Lung microvascular endothelial cell (primary cell): Measurements from ENCODE around the gene DDX11. TPM values are rescaled to one million over a fixed set of nuclear protein-coding genes. Genes with fewer than 3 reads are reported as not detected.
"Not testable (repeated sequence)": the region's sequence is repeated elsewhere in the genome, so short reads cannot be mapped to it uniquely, and the experiment has no call there.

ENCODE experiments used
- DNase-seq, 2 donors: peaks; one replicate each; pipeline versions ENCODE4 v3.0.0 to v3.0.0-alpha.2; 2010; ENCODE audit warnings: low read depth in 2 of 2
- total RNA-seq: library from RNA; depleted of rRNA; stranded (reverse); fragments of >200 nt; gene quantifications from 2 replicates; pipeline ENCODE4 v1.2.1, GENCODE V29; 2014

Gene DDX11
- total RNA-seq, 1 donor from 2014 or later: 8.9 TPM

DNA sequence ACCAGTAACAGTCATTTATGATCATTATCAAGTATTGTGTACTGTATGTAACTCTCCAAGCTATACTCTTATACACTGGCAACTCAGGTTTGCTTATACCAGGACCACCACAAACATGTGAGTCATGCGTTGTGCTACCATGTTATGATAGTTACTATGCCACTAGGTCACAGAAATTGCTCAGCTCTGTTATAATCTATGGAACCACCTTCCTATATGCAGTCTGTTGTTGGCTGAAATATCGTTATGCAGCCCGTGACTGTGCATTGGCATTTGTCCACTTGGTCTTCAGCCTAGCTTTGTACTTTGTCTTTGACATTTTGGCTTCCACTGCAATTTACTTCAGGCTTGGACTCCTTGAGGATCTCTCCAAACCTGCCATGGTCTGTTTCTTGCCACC lies 7.5 kb upstream of the DDX11 start:
- DNase-seq: peak in 1 of 2 donors; percentile 58

DNA sequence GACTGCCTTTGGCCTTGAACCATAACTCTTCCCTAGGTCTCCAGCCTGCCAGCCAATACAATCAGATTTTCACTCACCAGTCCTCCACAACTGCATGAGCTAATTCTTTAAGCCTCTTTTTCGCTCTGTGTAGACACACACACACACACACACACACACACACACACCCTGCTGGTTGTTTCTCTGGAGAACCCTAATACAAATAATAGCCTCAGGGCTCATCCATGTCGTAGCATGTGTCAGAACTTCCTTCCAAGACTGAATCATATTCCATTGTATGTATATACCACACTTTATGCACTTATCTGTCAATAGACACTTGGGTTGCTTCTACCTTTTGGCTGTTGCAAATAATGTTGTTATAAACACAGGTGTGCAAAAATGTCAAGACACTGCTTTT lies 6.0 kb upstream of the DDX11 start:
- DNase-seq: not testable (repeated sequence)

DNA sequence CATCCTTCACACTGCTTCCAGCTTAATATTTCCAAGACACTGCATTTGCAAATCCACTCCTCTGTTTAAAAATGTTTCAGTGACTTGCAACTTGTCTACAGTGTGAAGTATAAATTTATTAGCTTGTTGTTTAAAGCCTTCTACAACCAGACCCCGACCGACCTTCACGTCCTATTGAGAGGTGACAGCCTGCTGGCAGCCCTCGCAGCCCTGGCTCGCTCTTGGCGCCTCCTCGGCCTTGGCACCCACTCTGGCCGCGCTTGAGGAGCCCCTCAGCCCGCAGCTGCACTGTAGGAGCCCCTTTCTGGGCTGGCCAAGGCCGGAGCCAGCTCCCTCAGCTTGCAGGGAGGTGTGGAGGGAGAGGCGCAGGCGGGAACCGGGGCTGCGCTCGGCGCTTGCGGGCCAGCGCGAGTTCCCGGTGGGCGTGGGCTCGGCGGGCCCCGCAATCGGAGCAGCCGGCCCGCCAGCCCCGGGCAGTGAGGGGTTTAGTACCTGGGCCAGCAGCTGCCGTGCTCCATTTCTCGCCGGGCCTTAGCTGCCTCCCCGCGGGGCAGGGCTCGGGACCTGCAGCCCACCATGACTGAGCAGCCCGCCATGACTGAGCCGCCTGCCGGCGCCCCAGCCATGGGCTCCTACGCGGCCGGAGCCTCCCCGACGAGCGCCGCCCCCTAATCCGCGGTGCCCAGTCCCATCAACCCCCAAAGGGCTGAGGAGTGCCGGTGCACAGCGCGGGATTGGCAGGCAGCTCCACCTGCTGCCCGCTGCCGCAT lies 2.5 kb upstream of the DDX11 start:
- not testable (repeated sequence) for DNase-seq

DNA sequence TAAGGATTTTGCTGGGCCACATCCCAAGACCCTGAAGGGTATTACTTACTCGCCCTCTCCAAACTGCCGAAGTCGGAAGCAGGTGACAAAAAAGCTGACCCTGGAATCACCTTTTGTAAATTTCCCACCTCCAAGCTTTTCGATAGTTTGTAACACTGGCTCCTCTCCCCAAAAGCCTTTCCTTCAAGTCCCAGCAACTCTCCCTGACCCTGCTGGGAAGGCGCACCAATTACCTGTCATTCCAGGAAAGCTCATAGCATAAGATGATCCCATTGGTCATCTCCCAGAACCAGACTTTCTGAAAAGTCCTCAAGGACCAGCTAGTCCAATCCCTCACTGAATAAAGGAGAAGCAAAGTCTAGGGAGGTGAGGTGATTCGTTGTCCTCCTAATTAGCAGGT lies 698 bp upstream of the DDX11 start:
- not testable (repeated sequence) for DNase-seq

DNA sequence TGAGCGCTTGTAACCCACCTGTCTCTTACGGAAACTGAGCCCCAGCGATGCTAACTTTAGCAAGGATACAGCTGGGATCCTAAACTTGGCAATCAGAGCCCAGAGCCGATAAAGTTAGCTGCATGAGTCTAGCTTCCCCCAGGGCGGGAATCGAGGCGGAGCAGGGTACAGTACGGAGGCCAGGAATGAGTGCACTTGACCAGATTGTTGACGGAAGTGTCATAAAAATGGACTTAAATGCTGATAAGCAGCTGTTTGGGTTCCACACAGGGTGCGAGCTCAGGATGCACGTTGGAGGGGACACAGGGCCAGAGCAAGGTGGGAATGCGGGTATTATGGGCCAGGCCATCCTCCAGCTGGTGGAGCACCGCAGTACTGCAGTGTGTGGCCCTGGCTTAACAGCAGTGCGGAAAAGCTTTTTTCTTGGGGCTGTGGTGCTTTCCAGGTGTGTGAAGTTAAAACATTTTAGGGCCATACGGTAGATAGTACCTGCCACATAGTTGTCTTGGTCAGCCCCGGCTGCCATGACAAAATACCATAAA lies 744 bp downstream of the DDX11 start:
- DNase-seq: peak in 1 of 2 donors; percentile 26

DNA sequence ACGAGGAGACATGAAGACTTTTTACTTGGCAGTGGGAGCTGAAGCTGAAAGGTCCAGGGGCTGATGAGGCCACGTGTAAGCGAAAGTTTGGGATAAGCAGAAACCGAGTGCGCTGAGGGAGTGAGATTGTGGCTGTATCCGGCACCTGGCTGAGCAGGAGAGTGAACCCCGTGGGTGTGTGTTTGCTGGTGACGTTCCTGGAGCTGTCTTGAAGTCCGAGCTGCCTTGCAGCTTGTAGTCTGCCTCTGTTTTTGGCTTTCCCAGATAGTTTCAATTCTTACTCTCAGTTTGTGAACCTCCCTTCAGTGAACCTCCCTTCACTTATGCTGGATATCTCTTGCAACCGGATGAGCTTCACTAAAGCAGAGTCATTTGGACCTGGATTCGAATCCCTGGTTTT lies 2.5 kb downstream of the DDX11 start:
- not testable (repeated sequence) for DNase-seq

DNA sequence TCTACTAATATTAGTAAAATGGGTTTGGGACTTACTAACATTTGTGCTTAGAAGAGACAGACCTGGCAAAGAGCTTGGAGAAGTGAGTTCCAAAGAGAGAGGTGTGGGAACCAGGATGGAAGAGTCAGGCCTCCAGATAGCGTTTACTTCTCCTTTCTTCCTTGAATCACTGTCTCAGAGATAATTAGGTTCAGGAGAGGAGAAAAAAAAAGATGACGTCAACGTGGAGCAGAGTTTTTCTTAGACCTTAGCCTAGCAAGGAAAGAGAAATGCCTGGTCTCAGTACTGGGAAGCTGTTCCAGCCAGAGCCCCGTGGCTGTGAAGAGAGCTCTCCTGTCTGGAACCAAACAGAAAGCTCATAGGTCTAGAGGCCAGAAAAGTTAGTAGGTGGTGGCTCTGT lies 3.4 kb downstream of the DDX11 start:
- DNase-seq: not testable (repeated sequence)

DNA sequence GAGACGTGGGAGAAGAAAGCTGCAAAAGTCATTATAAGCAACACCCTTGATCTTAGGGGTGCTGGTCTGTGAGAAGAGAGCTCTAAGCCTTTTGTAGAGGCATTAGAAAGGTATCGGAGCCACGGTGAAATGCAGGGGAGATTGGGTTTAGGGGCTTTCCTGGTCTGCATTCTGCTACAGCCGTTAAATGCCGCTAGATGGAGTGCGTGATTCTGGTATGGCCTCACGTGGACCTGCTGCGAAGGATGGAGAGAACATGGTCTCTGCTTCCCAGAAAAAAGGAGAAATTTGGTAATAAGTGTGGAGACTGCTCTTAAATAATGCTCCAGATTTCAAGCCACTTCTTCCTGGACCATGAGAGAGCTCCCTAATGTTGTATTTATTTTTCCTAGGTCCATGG lies 4.3 kb downstream of the DDX11 start:
- not testable (repeated sequence) for DNase-seq

DNA sequence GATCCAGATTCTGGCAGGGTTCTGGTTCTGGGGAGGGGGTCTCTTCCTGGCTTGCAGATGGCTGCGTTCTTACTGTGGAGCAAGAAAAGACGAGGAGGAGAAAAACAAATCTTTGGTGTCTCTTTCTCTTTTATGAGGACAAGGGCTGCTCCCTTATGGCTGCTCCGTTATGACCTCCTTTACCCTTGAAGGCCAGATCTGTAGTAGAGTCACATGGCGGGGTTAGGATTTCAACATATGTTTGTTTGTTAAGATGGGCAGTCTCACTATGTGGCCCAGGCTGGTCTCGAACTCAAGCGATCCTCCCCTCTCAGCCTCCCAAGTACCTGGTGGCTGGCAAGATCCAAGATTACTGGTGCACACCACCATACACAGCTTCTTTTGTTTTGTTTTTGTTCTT lies 5.8 kb downstream of the DDX11 start:
- DNase-seq: not testable (repeated sequence)

DNA sequence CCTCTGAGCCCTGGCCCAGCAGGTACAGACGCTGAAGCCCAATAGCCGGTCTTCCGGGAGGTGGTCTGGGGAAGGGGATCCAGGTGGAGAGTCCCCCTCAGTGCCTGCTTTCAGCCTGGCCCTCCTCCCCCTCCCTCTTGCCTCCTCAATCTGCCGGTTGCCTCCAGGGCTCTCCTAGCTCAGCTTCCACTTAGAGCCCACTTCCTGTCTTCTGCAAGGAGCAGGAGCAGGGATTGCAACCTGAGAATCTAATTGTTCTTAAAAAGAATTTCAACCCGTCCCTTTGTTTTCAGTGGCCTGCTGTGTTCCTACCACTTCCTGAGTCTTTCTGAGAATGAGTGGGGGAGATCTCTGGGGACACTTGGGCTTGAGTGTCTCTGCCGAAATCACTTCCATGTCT lies 6.6 kb downstream of the DDX11 start:
- peak in 1 of 2 donors; percentile 22 for DNase-seq

DNA sequence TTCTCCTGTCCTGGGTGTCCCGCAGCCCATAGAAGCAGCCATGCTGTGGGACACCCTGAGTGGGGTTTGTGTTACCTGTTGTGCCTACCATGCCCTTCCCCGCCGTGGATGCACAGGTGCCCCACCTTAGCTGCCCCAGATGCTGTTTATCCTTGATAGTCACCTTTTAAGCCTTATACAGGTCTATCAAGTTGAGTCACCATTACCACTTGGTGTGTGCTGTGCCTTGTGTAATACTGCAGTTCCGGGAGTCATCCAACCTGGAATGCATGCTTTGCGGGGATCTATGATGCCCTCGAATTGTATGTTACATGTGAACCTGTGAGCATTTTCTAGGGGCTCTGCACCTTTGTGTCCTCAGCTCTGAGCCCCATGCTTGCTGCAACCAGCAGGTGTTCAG lies 7.6 kb downstream of the DDX11 start:
- not testable (repeated sequence) for DNase-seq

DNA sequence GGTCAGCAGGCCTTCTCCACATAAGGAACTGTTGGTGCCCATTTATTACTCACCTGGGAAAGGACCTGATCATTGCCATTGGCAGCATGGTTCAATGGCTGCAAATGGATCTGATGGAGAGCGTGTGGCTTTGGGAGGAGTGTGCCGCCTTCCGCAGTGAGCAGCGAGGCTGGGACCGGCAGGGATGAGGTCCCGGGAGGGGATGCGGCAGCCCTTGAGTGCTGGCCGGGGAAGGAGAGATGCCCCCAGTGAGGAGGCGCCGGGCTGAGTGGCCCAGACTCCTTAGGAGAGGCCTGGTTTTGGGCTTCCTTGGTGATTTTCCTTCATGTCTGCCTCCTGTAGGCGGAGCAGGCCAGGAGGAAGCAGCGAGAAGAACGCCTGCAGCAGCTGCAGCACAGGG lies 10.6 kb downstream of the DDX11 start:
- not testable (repeated sequence) for DNase-seq

DNA sequence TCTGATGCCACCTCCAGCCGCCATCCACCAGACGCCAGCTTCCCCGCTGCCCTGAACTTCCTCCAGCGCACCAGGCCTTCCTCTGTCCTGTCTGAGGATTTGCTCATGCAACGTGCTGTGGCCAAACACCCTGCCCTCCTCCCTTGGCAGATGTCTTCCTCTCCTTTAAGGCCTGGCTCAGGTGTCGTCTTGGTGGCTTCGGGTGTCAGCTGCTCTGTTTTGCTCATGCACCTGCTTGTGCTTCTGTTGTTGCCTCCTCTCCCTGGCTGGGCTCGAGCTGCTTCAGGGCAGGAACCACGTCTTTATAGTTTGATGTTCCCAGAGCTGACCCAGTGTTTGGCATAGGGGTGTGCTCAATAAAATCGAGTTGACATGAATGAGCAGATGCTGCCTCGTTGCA lies 12.4 kb downstream of the DDX11 start:
- not testable (repeated sequence) for DNase-seq

DNA sequence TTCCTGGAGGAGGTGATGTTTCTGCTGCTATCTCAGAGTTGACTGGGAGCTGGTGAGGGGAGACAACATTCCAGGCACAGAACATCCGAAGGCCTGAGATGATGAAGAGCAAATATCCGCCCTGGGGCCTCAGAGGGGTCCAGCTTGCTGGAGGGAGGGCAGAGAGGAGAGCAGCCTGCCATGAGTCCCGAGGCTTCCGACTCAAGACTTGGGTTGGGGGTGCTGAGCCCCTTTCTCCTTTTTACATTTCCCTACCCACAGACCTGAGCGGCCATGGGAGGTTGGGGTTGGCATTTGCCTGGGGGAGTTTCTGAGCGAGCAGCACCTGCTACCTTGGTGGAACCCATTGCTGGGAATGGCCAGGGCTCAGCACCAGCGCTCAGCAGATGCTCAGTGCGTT lies 13.8 kb downstream of the DDX11 start:
- DNase-seq: not testable (repeated sequence)

DNA sequence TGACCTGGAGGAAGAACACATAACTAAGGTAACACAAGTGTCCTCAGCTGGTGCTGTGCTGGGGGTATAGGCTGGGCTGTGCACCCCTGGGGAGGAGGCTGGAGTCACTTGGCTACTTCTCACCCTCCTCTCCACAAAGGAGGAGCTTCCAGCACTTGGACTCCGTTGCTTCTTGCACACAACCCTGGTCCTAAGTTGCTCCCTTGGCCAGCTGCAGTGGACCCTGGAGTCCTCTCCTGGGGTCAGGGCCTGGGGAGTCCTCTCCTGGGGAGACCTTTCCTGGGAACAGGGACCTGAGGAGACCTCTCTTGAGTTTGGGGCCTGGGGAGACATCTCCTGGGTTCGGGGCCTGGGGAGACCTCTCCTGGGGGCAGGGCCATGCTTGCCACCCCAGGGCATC lies 14.3 kb downstream of the DDX11 start:
- DNase-seq: not testable (repeated sequence)

DNA sequence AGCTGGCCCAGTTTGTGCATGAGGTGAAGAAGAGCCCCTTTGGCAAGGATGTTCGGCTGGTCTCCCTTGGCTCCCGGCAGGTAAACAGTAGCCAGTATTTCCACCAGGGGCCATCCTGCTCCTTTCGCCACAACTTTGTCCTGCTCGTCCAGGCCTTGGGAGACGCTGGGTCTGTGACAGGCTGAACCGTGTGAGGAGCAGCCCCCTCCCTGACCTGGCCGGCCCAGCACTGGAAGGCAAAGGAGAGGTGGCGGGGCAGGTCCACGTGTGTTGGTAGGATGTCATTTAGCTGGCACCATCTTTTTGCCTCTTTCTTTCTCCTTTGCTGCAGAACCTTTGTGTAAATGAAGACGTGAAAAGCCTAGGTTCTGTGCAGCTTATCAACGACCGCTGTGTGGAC lies 15.4 kb downstream of the DDX11 start:
- no peak for DNase-seq

DNA sequence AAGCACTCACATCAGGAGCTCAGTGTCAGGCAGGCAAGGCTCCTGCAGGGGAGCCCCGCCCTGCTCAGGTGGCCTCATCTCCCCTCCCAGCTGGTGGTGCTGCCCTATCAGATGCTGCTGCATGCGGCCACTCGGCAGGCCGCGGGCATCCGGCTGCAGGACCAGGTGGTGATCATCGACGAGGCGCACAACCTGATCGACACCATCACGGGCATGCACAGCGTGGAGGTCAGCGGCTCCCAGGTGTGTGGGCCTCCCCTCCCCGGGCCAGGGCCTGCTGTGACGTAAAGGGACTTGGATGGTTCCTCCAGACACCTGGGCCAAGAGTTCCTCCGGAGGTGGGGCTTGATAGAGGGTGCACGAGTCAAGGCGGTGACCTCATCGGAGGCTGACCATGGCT lies 18.0 kb downstream of the DDX11 start:
- not testable (repeated sequence) for DNase-seq

DNA sequence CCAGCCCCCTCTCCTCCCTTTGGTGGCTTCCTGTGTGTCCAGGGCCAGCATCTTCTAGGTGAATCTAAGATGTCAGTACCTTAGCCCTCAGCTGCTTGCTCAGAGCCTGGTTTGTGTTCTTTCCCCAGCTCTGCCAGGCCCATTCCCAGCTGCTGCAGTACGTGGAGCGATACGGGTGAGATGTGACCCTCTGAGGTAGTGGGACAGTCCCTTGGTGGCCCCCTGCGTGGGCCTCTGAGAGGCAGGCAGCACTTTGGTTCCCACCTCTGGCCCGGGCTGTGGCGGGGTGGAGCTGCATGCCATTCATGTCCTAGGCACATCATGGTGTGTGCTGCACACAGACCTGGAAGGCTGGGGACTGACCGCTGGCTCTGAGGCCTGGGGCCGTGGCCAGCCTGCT lies 19.1 kb downstream of the DDX11 start:
- not testable (repeated sequence) for DNase-seq

DNA sequence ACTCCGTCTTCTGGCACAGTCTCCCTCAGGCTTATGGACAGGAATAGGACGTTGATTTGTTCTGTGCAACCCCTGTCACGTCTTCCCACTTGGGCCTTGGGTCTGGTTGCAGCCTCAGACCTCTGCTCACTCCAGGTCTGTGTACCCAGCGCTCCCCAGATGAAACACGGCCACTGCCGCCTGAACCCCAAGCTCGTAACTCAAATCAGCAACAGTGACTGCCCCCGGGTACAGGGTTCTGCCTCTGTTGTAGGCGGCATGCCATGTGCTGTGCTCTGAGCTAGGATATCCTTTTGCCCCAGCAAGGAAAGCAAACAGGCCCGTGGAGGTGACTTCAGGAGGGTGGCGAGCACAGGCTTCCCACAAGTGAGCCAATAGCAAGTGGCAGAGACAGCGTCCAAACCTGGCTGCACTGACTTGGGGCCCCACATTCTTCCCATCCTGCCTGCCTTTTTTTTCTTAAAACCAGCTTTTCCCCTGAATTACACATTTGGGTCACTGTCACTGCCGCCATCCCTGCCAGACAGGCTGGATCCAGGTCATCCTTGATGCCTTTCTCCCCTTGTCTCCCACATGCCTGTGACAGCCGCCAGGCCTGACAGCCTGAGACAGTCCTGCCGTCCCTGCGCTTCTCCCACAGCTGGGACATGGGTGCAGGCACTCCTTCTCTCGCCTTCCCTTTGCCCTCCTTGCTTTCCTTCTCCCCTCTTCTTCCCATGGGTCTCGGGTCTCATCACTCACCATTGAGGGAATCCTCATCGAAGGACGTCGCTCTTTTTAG lies 21.6 kb downstream of the DDX11 start:
- not testable (repeated sequence) for DNase-seq

DNA sequence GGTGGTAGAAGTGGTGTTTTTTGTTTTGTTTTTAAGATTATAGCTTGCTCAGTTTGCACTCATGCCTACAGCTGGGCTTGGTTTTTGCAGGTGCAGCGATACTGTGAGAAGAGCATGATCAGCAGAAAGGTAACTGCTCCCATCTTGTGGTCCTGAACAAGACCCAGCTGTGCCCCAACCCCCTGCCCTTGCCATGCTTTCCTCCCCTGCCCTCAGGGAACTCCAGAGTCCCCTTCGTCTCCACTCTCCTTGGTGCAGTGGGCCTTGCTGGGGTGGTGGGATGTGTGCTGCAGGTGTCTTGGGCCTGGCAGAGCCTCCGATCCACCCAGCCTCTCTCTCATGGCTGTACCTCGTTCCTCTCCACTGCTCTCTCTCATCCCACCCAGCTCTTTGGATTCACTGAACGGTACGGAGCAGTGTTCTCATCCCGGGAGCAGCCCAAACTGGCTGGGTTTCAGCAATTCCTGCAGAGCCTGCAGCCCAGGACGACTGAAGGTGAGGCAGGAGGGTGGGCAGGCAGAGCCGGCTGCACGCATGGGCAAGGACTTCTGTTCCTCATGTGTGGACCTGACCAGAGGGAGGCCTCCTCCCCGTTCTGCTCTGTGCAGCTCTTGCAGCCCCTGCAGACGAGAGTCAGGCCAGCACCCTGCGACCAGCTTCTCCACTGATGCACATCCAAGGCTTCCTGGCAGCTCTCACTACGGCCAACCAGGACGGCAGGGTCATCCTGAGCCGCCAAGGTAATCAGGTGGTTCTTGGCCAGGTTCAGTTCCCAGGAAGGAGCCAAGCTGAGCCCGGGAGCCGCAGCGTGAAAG lies 22.8 kb downstream of the DDX11 start:
- DNase-seq: not testable (repeated sequence)

DNA sequence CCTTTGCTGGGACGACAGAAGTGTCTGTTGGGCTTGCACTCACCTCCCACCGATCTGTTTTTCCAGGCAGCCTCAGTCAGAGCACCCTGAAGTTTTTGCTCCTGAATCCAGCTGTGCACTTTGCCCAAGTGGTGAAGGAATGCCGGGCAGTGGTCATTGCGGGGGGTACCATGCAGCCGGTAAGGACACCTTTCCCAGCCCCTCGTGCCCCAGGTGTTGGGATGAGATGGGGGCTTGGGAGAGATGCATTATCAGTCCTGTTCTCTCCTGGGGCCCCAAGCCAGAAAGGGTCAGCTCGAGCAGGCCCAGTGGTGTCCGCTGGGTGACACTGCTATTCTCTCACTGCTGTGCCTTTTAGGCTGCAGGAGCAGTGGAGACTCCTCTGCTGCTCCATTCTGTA lies 24.2 kb downstream of the DDX11 start:
- DNase-seq: not testable (repeated sequence)

DNA sequence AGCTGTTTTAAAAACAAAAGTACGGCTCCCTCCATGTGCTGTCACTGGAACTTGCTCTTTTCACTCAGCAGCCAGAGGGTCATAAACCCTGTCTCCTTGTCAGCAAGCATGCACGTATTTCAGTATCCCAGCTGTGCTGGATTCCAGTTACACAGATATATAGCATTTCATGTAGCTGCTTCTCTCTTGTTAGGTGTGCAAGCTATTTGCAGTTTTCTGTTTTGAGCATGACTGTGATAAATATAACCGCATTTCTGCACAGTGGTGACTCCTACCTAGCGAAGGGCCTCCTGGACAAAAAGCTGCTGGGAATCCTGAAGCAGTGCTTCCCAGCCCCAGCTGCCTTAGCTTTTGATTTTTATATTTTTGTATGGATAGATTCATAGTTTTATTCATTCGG lies 24.7 kb downstream of the DDX11 start:
- DNase-seq: not testable (repeated sequence)
